Smooth muscle cell (in vitro differentiated cells): ENCODE results near the gene FHIP1A. TPM values are rescaled to one million over a fixed set of nuclear protein-coding genes. Genes with fewer than 3 reads are reported as not detected.

Experiments used
- DNase-seq: peaks from one replicate; lab custom pipeline; 2025; ENCODE audit not compliant: unreplicated experiment; lab: John Stamatoyannopoulos, UW
- H2AFZ ChIP-seq: fragments of 200-600 bp; sonication (generic); 2 replicates; pipeline ENCODE4 v1.6.0; 2016; ENCODE audit warnings: antibody characterized with exemption, low read depth, mild to moderate bottlenecking
- H3F3A ChIP-seq: fragments of 200-600 bp; sonication (generic); 2 replicates; pipeline ENCODE4 v1.6.0; 2017; ENCODE audit warnings: antibody characterized with exemption, low read depth
- H3K27ac ChIP-seq: fragments of 200-600 bp; sonication (generic); 2 replicates; pipeline ENCODE4 v1.5.1; 2016; ENCODE audit warnings: low read depth, mild to moderate bottlenecking
- H3K27me3 ChIP-seq: fragments of 200-600 bp; sonication (generic); 2 replicates; pipeline ENCODE4 v1.6.1; 2016; ENCODE audit warnings: low read depth, mild to moderate bottlenecking
- H3K36me3 ChIP-seq: fragments of 200-600 bp; sonication (generic); 2 replicates; pipeline ENCODE4 v1.5.1; 2016; ENCODE audit warnings: low read depth
- H3K4me1 ChIP-seq: fragments of 200-600 bp; sonication (generic); 2 replicates; pipeline ENCODE4 v1.5.1; 2016; ENCODE audit warnings: low read depth
- H3K4me2 ChIP-seq: fragments of 200-600 bp; sonication (generic); 2 replicates; pipeline ENCODE4 v1.6.0; 2016; ENCODE audit warnings: mild to moderate bottlenecking
- H3K4me3 ChIP-seq: fragments of 200-600 bp; sonication (generic); 2 replicates; pipeline ENCODE4 v1.5.1; 2016; ENCODE audit warnings: mild to moderate bottlenecking
- H3K79me2 ChIP-seq: fragments of 200-600 bp; sonication (generic); 2 replicates; pipeline ENCODE4 v1.6.0; 2016; ENCODE audit warnings: low read depth, mild to moderate bottlenecking
- H3K9ac ChIP-seq: fragments of 200-600 bp; sonication (generic); 2 replicates; pipeline ENCODE4 v1.6.0; 2016; ENCODE audit warnings: low read depth
- H3K9me3 ChIP-seq: fragments of 200-600 bp; sonication (generic); replicated peaks from 2 replicates; pipeline ENCODE4 v1.5.1; 2016; ENCODE audit warnings: low read depth
- H4K20me1 ChIP-seq: fragments of 200-600 bp; sonication (generic); 2 replicates; pipeline ENCODE4 v1.6.0; 2016; ENCODE audit warnings: low read depth
- CTCF ChIP-seq: fragments of 200-600 bp; sonication (generic); IDR thresholded peaks from 2 replicates; pipeline ENCODE4 v1.5.1; 2017; ENCODE audit warnings: borderline replicate concordance, mild to moderate bottlenecking, antibody characterized with exemption; ENCODE audit not compliant: insufficient read depth, poor library complexity, severe bottlenecking
- WGBS: methylation state at CpG from one replicate; pipeline ENCODE4 v1.1.7; 2016; ENCODE audit warnings: low lambda C conversion rate; 5-methylcytosine and 5-hydroxymethylcytosine counted together
- polyA plus RNA-seq: library from polyadenylated mRNA; unstranded; fragments of >200 nt; fragmentation: Nextera tagmentation; extraction: Ambion mirVana; gene quantifications from 2 replicates; pipeline ENCODE4 v1.2.1, GENCODE V29; 2016
- total RNA-seq: library from RNA; depleted of rRNA; stranded (reverse); fragments of >200 nt; gene quantifications from 2 replicates; pipeline ENCODE4 v1.2.3, GENCODE V29; 2014

FHIP1A gene
- 1.2 and 4.1 TPM in 2 replicates for total RNA-seq
- 0.48 and 1.6 TPM in 2 replicates for polyA plus RNA-seq

DNA sequence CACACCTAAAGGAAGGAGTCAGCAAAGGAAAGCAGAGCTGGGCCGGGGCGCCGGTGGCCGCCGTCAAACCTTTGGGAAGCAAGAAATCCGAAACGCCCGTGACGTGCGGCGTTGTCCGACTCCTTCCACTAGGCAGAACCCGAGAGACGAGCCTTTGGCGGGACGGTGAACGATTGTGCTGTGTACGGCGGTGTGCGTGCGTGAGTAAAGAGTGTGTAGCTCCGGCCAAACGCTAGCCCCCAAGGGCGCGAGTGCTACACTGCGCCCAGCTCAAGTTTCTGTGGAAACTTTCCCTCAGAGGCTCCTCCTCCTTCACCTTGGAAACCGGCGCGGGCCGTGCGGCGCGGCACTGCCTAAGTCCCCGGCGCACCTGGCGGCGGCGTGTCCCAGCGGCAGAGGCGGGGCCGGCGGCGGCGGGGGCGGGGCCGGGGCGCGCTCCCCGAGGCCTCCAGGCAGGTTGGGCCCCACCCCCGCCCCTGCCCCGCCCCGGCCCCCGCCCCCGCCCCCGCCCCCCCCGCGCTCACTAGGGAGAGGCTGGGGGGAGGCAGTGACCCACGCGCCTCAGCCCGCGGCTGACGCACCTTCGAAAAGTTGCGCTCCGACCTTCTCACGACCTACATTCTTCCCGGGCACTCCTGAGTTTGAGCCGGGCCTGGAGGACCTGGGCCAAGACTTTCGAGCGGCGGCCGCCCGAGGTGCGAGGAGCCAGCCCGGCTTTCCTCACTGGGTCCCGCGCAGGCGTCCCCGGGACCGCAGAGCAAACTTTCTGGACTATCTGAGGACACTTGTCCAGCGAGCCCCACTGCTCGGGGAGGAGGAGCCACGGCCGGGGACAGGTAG, at the start of gene FHIP1A:
Gene FHIP1A, plus strand, starts transcription at position 547 of the 840 bp plus-strand sequence. CDS start 157,084 bp downstream, outside the sequence.
- H3K9ac ChIP-seq, result peak within 1 kb of the TSS; percentile 41
- peak within 1 kb of the TSS; percentile 83 for H3K4me2 ChIP-seq
- H3K27ac ChIP-seq, result peak within 1 kb of the TSS; percentile 72
- no peak for TF ChIP-seq CTCF
- peak; percentile 14 for DNase-seq
- no peaks in the 10 kb centered on the region for H3F3A ChIP-seq
- no peaks in the 10 kb centered on the region for H3K79me2 ChIP-seq
- H3K4me1 ChIP-seq, result no peaks in the 10 kb centered on the region
- H3K27me3 ChIP-seq, result peaks cover 44% of the 10 kb centered on the region
- no peaks in the 10 kb centered on the region for H3K36me3 ChIP-seq
- H3K4me3 ChIP-seq, result peak within 1 kb of the TSS; percentile 68
- H3K9me3 ChIP-seq, result no peaks in the 10 kb centered on the region
- 5% methylated on average over 68 of the region's 84 CpGs for WGBS
- H2AFZ ChIP-seq, result peak within 1 kb of the TSS; percentile 83
- no peaks in the 10 kb centered on the region for H4K20me1 ChIP-seq

DNA sequence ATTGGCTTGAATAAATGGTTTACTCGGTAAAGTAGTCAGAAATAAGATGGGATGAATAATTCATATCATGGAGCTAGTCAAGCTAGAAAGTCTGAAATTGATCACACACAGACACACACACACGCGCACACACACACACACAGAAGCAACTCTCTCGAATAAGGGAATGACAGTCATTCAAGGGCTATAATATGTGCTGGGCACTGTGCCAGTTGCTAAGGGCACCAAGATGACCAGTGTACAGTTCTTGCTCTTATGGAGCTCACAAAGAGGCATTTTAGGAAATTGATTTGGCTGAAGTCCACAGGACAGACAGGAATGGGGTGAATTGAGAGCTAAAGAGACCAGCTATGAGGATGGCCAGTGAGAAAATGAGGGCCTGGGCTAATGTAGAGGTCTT, 49.4 kb upstream of the FHIP1A start:
- Histone ChIP-seq H3K4me3 (no peak overlapping the region), H4K20me1 (no peaks in the 10 kb centered on the region), H3K9me3 (no peaks in the 10 kb centered on the region), H2AFZ (no peak overlapping the region), H3K27me3 (no peaks in the 10 kb centered on the region), H3K79me2 (no peaks in the 10 kb centered on the region), H3K9ac (no peak overlapping the region), H3K4me2 (no peak overlapping the region), H3F3A (no peaks in the 10 kb centered on the region), H3K36me3 (no peaks in the 10 kb centered on the region), H3K4me1 (no peaks in the 10 kb centered on the region), H3K27ac (no peak overlapping the region)
- DNase-seq, result no peak
- no peak for TF ChIP-seq CTCF
- 89% methylated on average over 4 of the region's 4 CpGs for WGBS

DNA sequence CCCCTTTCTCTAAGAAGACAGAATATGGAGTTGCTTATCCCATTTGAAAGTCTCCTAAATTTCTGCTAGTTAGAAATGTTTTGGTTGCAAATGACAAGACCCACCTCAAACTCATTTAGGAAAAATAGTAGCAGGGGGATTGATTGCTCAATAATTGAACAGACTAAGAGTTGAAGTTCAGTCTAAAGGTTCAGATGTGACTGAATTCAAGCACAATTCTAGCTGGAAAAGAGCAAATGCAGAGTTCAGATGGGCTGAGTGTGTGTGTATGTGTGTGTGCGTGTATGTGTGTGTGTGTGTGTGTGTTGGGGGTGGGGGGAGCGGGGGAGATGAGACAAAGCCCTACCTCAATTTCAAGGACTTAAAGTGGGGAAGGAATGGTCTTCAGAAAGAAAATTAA, 47.9 kb upstream of the FHIP1A start:
- Histone ChIP-seq H3K9me3 (no peaks in the 10 kb centered on the region), H3K4me3 (no peak overlapping the region), H3K9ac (no peak overlapping the region), H3K27me3 (no peaks in the 10 kb centered on the region), H3K79me2 (no peaks in the 10 kb centered on the region), H4K20me1 (no peaks in the 10 kb centered on the region), H3F3A (no peaks in the 10 kb centered on the region), H3K4me2 (no peak overlapping the region), H2AFZ (no peak overlapping the region), H3K36me3 (no peaks in the 10 kb centered on the region), H3K27ac (no peak overlapping the region), H3K4me1 (no peaks in the 10 kb centered on the region)
- DNase-seq, result no peak
- no peak for TF ChIP-seq CTCF
- 97% methylated on average over 2 of the region's 2 CpGs for WGBS
